ENCODE measurements around the gene DOCK6. TPM values are rescaled to one million over a fixed set of nuclear protein-coding genes. Genes with fewer than 3 reads are reported as not detected.
A peak's percentile ranks its signal among the peaks of the same experiment; 100 is the strongest.

DOCK6 gene
- total RNA-seq, 1 experiment from 2014 or later: 54.8 TPM

- Mint-ChIP-seq H3K27me3 (ENCODE audit: unreplicated experiment) (no peaks in the 10 kb centered on the region), H3K4me3 (ENCODE audit: low read depth, unreplicated experiment) (no peak overlapping the region), H3K36me3 (ENCODE audit: insufficient read depth, unreplicated experiment) (no peaks in the 10 kb centered on the region), H3K9me3 (ENCODE audit: low read depth, unreplicated experiment) (no peaks in the 10 kb centered on the region), H3K4me1 (ENCODE audit: low read depth, unreplicated experiment) (no peaks in the 10 kb centered on the region), H3K27ac (ENCODE audit: unreplicated experiment) (no peak overlapping the region)
- BruUV-seq (replicated peaks): no TSS peak
- peak; percentile 27 for TF ChIP-seq CTCF (IDR thresholded peaks at IDR 0.05; ENCODE audit: unreplicated experiment)
- CTCF ChIA-PET: interaction anchor here (1.2 kb wide), 1 partner anchor 194 kb away, joined by 7 read pairs; no protein-coding TSS in a partner anchor
- DNase-seq: no peak
- intact Hi-C loops (cut with micrococcal nuclease; ENCODE audit: unreplicated experiment): no loop called here
These were observed 26.0 kb upstream of the DOCK6 start for GRCh38 chr19:11288349-11288748.

- intact Hi-C loops (cut with micrococcal nuclease; ENCODE audit: unreplicated experiment): no loop called here
- no peak for TF ChIP-seq CTCF (IDR thresholded peaks at IDR 0.05; ENCODE audit: unreplicated experiment)
- BruUV-seq (replicated peaks): no TSS peak
- H3K9me3 Mint-ChIP-seq (ENCODE audit: low read depth, unreplicated experiment): no peaks in the 10 kb centered on the region
- H3K4me3 Mint-ChIP-seq (ENCODE audit: low read depth, unreplicated experiment): no peak overlapping the region
- no peaks in the 10 kb centered on the region for H3K27me3 Mint-ChIP-seq (ENCODE audit: unreplicated experiment)
- no peak for DNase-seq
- H3K36me3 Mint-ChIP-seq (ENCODE audit: insufficient read depth, unreplicated experiment): no peaks in the 10 kb centered on the region
- H3K4me1 Mint-ChIP-seq (ENCODE audit: low read depth, unreplicated experiment): no peaks in the 10 kb centered on the region
- H3K27ac Mint-ChIP-seq (ENCODE audit: unreplicated experiment): no peak overlapping the region
- CTCF ChIA-PET: interaction anchor here (0.6 to 0.7 kb wide), 2 partner anchors 97 to 200 kb away, joined by 3 read pairs; no protein-coding TSS in a partner anchor
These were observed 24.1 kb upstream of the DOCK6 start for GRCh38 chr19:11286312-11286974.

GRCh38 chr19:11284515-11284914 lies 22.2 kb upstream of the DOCK6 start:
- Mint-ChIP-seq H3K36me3 (ENCODE audit: insufficient read depth, unreplicated experiment) (no peaks in the 10 kb centered on the region), H3K4me3 (ENCODE audit: low read depth, unreplicated experiment) (no peak overlapping the region), H3K27ac (ENCODE audit: unreplicated experiment) (no peak overlapping the region), H3K4me1 (ENCODE audit: low read depth, unreplicated experiment) (no peaks in the 10 kb centered on the region), H3K9me3 (ENCODE audit: low read depth, unreplicated experiment) (no peaks in the 10 kb centered on the region), H3K27me3 (ENCODE audit: unreplicated experiment) (no peaks in the 10 kb centered on the region)
- DNase-seq: no peak
- no TSS peak for BruUV-seq (replicated peaks)
- no peak for TF ChIP-seq CTCF (IDR thresholded peaks at IDR 0.05; ENCODE audit: unreplicated experiment)
- CTCF ChIA-PET: interaction anchor here (0.7 kb wide), 1 partner anchor 116 kb away, joined by 3 read pairs; no protein-coding TSS in a partner anchor
- intact Hi-C loops (cut with micrococcal nuclease; ENCODE audit: unreplicated experiment): no loop called here

GRCh38 chr19:11281356-11282049 lies 19.2 kb upstream of the DOCK6 start:
- BruUV-seq (replicated peaks): no TSS peak
- no peaks in the 10 kb centered on the region for H3K36me3 Mint-ChIP-seq (ENCODE audit: insufficient read depth, unreplicated experiment)
- CTCF ChIA-PET: interaction anchor here (0.8 kb wide), 1 partner anchor 125 kb away, joined by 4 read pairs; no protein-coding TSS in a partner anchor
- H3K27ac Mint-ChIP-seq (ENCODE audit: unreplicated experiment): no peak overlapping the region
- no peak for DNase-seq
- intact Hi-C loops (cut with micrococcal nuclease; ENCODE audit: unreplicated experiment): no loop called here
- H3K4me3 Mint-ChIP-seq (ENCODE audit: low read depth, unreplicated experiment): no peak overlapping the region
- H3K9me3 Mint-ChIP-seq (ENCODE audit: low read depth, unreplicated experiment): no peaks in the 10 kb centered on the region
- no peaks in the 10 kb centered on the region for H3K27me3 Mint-ChIP-seq (ENCODE audit: unreplicated experiment)
- no peak for TF ChIP-seq CTCF (IDR thresholded peaks at IDR 0.05; ENCODE audit: unreplicated experiment)
- no peaks in the 10 kb centered on the region for H3K4me1 Mint-ChIP-seq (ENCODE audit: low read depth, unreplicated experiment)
